Neural cell (in vitro differentiated cells): ENCODE measurements around the gene PDE11A. TPM values are rescaled to one million over a fixed set of nuclear protein-coding genes. Genes with fewer than 3 reads are reported as not detected.

Experiments
- H2AFZ ChIP-seq: fragments of 200-600, 300-800 bp; sonication (generic), shearing (Covaris generic); 2 replicates; pipeline ENCODE4 v1.6.0; 2014; ENCODE audit warnings: low read depth, mild to moderate bottlenecking, antibody characterized with exemption, low read length, moderate library complexity
- H3F3A ChIP-seq: fragments of 200-600 bp; shearing (Covaris generic); 2 replicates; pipeline ENCODE4 v1.6.1; 2016; ENCODE audit warnings: mild to moderate bottlenecking, moderate library complexity, mixed read lengths, antibody characterized with exemption, low read length; ENCODE audit not compliant: insufficient read depth, poor library complexity, severe bottlenecking
- H3K27ac ChIP-seq: fragments of 200-600, 300-800 bp; sonication (generic), shearing (Covaris generic); 2 replicates; pipeline ENCODE4 v1.5.1; 2014; ENCODE audit warnings: mild to moderate bottlenecking, low read length, moderate library complexity
- H3K27me3 ChIP-seq: fragments of 300-800, 200-600 bp; sonication (generic), shearing (Covaris generic); 2 replicates; pipeline ENCODE4 v1.6.0; 2014; ENCODE audit warnings: mild to moderate bottlenecking, low read depth, low read length, moderate library complexity; ENCODE audit not compliant: insufficient read depth
- H3K36me3 ChIP-seq: fragments of 300-800, 200-600 bp; sonication (generic), shearing (Covaris generic); 2 replicates; pipeline ENCODE4 v1.5.1; 2014; ENCODE audit warnings: mild to moderate bottlenecking, antibody characterized with exemption, low read length, moderate library complexity; ENCODE audit not compliant: insufficient read depth
- H3K4me2 ChIP-seq: fragments of 300-800, 200-600 bp; sonication (generic), shearing (Covaris generic); 2 replicates; pipeline ENCODE4 v1.6.0; 2014; ENCODE audit warnings: mild to moderate bottlenecking, low read length
- H3K4me3 ChIP-seq: fragments of 300-800, 200-600 bp; sonication (generic), shearing (Covaris generic); 2 replicates; pipeline ENCODE4 v1.5.1; 2014; ENCODE audit warnings: mild to moderate bottlenecking, low read length, moderate library complexity
- H3K79me2 ChIP-seq: fragments of 200-600 bp; shearing (Covaris generic); replicated peaks from 2 replicates; pipeline ENCODE4 v1.6.0; 2014; ENCODE audit warnings: mild to moderate bottlenecking, low read length, moderate library complexity; ENCODE audit not compliant: insufficient read depth
- H3K9ac ChIP-seq: fragments of 300-800, 200-600 bp; sonication (generic), shearing (Covaris generic); 2 replicates; pipeline ENCODE4 v1.6.1; 2016; ENCODE audit warnings: mild to moderate bottlenecking, low read length, mixed read lengths
- H3K9me2 ChIP-seq: fragments of 200-600 bp; shearing (Covaris generic); 2 replicates; pipeline ENCODE4 v1.6.1; 2016; ENCODE audit warnings: mild to moderate bottlenecking, low read length, mixed read lengths; ENCODE audit not compliant: insufficient read depth
- H3K9me3 ChIP-seq: fragments of 200-600, 300-800 bp; sonication (generic), shearing (Covaris generic); 2 replicates; pipeline ENCODE4 v1.6.1; 2016; ENCODE audit warnings: mild to moderate bottlenecking, mixed run types, low read length, moderate library complexity, mixed read lengths
- H4K20me1 ChIP-seq: fragments of 200-600 bp; shearing (Covaris generic); 2 replicates; pipeline ENCODE4 v1.6.1; 2016; ENCODE audit warnings: mild to moderate bottlenecking, mixed run types; ENCODE audit not compliant: insufficient read depth
- CTCF ChIP-seq: fragments of 450-650 bp; IDR thresholded peaks from 2 replicates; pipeline ENCODE4 v1.5.1; 2014; ENCODE audit warnings: antibody characterized with exemption, mild to moderate bottlenecking, moderate library complexity; ENCODE audit not compliant: poor library complexity, severe bottlenecking
- EP300 ChIP-seq: fragments of 450-650 bp; conservative IDR thresholded peaks from 2 replicates; pipeline ENCODE4 v1.6.1; 2014; ENCODE audit warnings: antibody characterized with exemption, mild to moderate bottlenecking, moderate library complexity; ENCODE audit not compliant: poor library complexity, severe bottlenecking
- EZH2 ChIP-seq: fragments of 200-600, 300-800 bp; shearing (Covaris generic), sonication (generic); IDR thresholded peaks from 2 replicates; pipeline ENCODE4 v1.6.1; 2014; ENCODE audit warnings: antibody characterized with exemption, low read length, borderline replicate concordance, mild to moderate bottlenecking; ENCODE audit not compliant: insufficient read depth, poor library complexity, severe bottlenecking
- MXI1 ChIP-seq: fragments of 450-650 bp; conservative IDR thresholded peaks from 2 replicates; pipeline ENCODE4 v1.6.1; 2014; ENCODE audit warnings: antibody characterized with exemption, mild to moderate bottlenecking; ENCODE audit not compliant: poor library complexity, severe bottlenecking
- POLR2AphosphoS5 ChIP-seq: IDR thresholded peaks from 2 replicates; pipeline ENCODE4 v1.6.1; 2012
- RAD21 ChIP-seq: fragments of 450-650 bp; conservative IDR thresholded peaks from 2 replicates; pipeline ENCODE4 v1.6.1; 2014; ENCODE audit warnings: antibody characterized with exemption, mild to moderate bottlenecking, moderate library complexity
- SMC3 ChIP-seq: fragments of 450-650 bp; conservative IDR thresholded peaks from 2 replicates; pipeline ENCODE4 v1.6.1; 2014; ENCODE audit warnings: antibody characterized with exemption, mild to moderate bottlenecking, moderate library complexity; ENCODE audit not compliant: poor library complexity
- TAF1 ChIP-seq: IDR thresholded peaks from 2 replicates; pipeline ENCODE4 v1.6.1; 2012; ENCODE audit warnings: low read depth
- polyA plus RNA-seq: library from polyadenylated mRNA; depleted of rRNA; stranded (reverse); fragments of >200 nt; gene quantifications from 2 replicates; pipeline ENCODE4 v1.2.3, GENCODE V29; 2014
- TF ChIP-seq, protein P1 (sequence below): IDR thresholded peaks from 2 replicates; pipeline ENCODE4 v1.6.1; 2012; ENCODE audit warnings: borderline replicate concordance

PDE11A gene
- polyA plus RNA-seq, 1 donor from 2014 or later, result 0.89 TPM

- Histone ChIP-seq H3K27ac (no peak overlapping the region), H3K27me3 (no peaks in the 10 kb centered on the region), H3K79me2 (no peaks in the 10 kb centered on the region), H4K20me1 (no peaks in the 10 kb centered on the region), H3K4me2 (no peak overlapping the region), H3K9ac (no peak overlapping the region), H3K9me2 (no peaks in the 10 kb centered on the region), H3K4me3 (no peak overlapping the region), H3K9me3 (no peaks in the 10 kb centered on the region), H3F3A (no peaks in the 10 kb centered on the region), H3K36me3 (no peaks in the 10 kb centered on the region), H2AFZ (no peak overlapping the region)
- no peak for TF ChIP-seq SMC3
- no peak for TF ChIP-seq TAF1
- no peak for TF ChIP-seq POLR2AphosphoS5
- no peak for TF ChIP-seq CTCF
- no peak for TF ChIP-seq RAD21
- TF ChIP-seq, protein P1, sequence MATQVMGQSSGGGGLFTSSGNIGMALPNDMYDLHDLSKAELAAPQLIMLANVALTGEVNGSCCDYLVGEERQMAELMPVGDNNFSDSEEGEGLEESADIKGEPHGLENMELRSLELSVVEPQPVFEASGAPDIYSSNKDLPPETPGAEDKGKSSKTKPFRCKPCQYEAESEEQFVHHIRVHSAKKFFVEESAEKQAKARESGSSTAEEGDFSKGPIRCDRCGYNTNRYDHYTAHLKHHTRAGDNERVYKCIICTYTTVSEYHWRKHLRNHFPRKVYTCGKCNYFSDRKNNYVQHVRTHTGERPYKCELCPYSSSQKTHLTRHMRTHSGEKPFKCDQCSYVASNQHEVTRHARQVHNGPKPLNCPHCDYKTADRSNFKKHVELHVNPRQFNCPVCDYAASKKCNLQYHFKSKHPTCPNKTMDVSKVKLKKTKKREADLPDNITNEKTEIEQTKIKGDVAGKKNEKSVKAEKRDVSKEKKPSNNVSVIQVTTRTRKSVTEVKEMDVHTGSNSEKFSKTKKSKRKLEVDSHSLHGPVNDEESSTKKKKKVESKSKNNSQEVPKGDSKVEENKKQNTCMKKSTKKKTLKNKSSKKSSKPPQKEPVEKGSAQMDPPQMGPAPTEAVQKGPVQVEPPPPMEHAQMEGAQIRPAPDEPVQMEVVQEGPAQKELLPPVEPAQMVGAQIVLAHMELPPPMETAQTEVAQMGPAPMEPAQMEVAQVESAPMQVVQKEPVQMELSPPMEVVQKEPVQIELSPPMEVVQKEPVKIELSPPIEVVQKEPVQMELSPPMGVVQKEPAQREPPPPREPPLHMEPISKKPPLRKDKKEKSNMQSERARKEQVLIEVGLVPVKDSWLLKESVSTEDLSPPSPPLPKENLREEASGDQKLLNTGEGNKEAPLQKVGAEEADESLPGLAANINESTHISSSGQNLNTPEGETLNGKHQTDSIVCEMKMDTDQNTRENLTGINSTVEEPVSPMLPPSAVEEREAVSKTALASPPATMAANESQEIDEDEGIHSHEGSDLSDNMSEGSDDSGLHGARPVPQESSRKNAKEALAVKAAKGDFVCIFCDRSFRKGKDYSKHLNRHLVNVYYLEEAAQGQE, result no peak
- TF ChIP-seq MXI1, result no peak
- no peak for TF ChIP-seq EZH2
- no peak for TF ChIP-seq EP300
Observed at GRCh38 chr2:177783835-177784744, 288.5 kb downstream of the PDE11A start.

GRCh38 chr2:177783091-177783490 is 289.5 kb downstream of the PDE11A start:
- Histone ChIP-seq H3K27ac (no peak overlapping the region), H2AFZ (no peak overlapping the region), H3K9me2 (no peaks in the 10 kb centered on the region), H3K4me2 (no peak overlapping the region), H4K20me1 (no peaks in the 10 kb centered on the region), H3K9me3 (no peaks in the 10 kb centered on the region), H3K79me2 (no peaks in the 10 kb centered on the region), H3F3A (no peaks in the 10 kb centered on the region), H3K27me3 (no peaks in the 10 kb centered on the region), H3K36me3 (no peaks in the 10 kb centered on the region), H3K4me3 (no peak overlapping the region), H3K9ac (no peak overlapping the region)
- TF ChIP-seq EP300 (no peak), CTCF (no peak), EZH2 (no peak), MXI1 (no peak), SMC3 (no peak), RAD21 (no peak), TAF1 (no peak), POLR2AphosphoS5 (no peak)
- TF ChIP-seq, protein P1, result no peak
